KOPT-K1 (cell line): ENCODE measurements around the gene SEPTIN5.

Experiments used
- H3K27ac ChIP-seq: fragments of 200-600 bp; sonication (generic); 2 replicates; pipeline ENCODE4 v1.5.1; 2016; ENCODE audit warnings: antibody characterized with exemption, mild to moderate bottlenecking, low read depth, low read length; ENCODE audit not compliant: poor library complexity, severe bottlenecking
- H3K36me3 ChIP-seq: fragments of 200-600 bp; sonication (generic); 2 replicates; pipeline ENCODE4 v1.5.1; 2017; ENCODE audit warnings: antibody characterized with exemption, mild to moderate bottlenecking, low read length, moderate library complexity; ENCODE audit not compliant: insufficient read depth
- H3K9me3 ChIP-seq: fragments of 200-600 bp; sonication (generic); 2 replicates; pipeline ENCODE4 v1.5.1; 2017; ENCODE audit warnings: antibody characterized with exemption, low read length, mild to moderate bottlenecking; ENCODE audit not compliant: insufficient read depth, poor library complexity, severe bottlenecking

Gene SEPTIN5

GRCh38 chr22:19751497-19752245 is 37.4 kb downstream of the SEPTIN5 start:
- no peak overlapping the region for H3K27ac ChIP-seq
- no peaks in the 10 kb centered on the region for H3K36me3 ChIP-seq
- no peaks in the 10 kb centered on the region for H3K9me3 ChIP-seq

- no peaks in the 10 kb centered on the region for H3K9me3 ChIP-seq
- H3K27ac ChIP-seq = no peak overlapping the region
- no peaks in the 10 kb centered on the region for H3K36me3 ChIP-seq
These were observed 39.0 kb downstream of the SEPTIN5 start for GRCh38 chr22:19753090-19753842.

- Histone ChIP-seq H3K27ac (no peak overlapping the region), H3K9me3 (no peaks in the 10 kb centered on the region), H3K36me3 (no peaks in the 10 kb centered on the region)
These were observed 39.8 kb downstream of the SEPTIN5 start for GRCh38 chr22:19753996-19754700.

- H3K27ac ChIP-seq = no peak overlapping the region
- H3K9me3 ChIP-seq = no peaks in the 10 kb centered on the region
- no peaks in the 10 kb centered on the region for H3K36me3 ChIP-seq
These were observed 40.4 kb downstream of the SEPTIN5 start for GRCh38 chr22:19754701-19755144.

GRCh38 chr22:19755145-19755710 is 40.9 kb downstream of the SEPTIN5 start:
- Histone ChIP-seq H3K36me3 (no peaks in the 10 kb centered on the region), H3K9me3 (no peaks in the 10 kb centered on the region), H3K27ac (no peak overlapping the region)

GRCh38 chr22:19755722-19756287 is 41.5 kb downstream of the SEPTIN5 start:
- Histone ChIP-seq H3K27ac (no peak overlapping the region), H3K9me3 (no peaks in the 10 kb centered on the region), H3K36me3 (no peaks in the 10 kb centered on the region)

- H3K27ac ChIP-seq = no peak overlapping the region
- no peaks in the 10 kb centered on the region for H3K36me3 ChIP-seq
- H3K9me3 ChIP-seq = no peaks in the 10 kb centered on the region
These were observed 42.2 kb downstream of the SEPTIN5 start for GRCh38 chr22:19756288-19757128.

- Histone ChIP-seq H3K36me3 (no peaks in the 10 kb centered on the region), H3K27ac (no peak overlapping the region), H3K9me3 (no peaks in the 10 kb centered on the region)
These were observed 43.1 kb downstream of the SEPTIN5 start for GRCh38 chr22:19757140-19757984.

GRCh38 chr22:19757985-19758895 is 43.9 kb downstream of the SEPTIN5 start:
- no peak overlapping the region for H3K27ac ChIP-seq
- no peaks in the 10 kb centered on the region for H3K9me3 ChIP-seq
- no peaks in the 10 kb centered on the region for H3K36me3 ChIP-seq

- H3K9me3 ChIP-seq = no peaks in the 10 kb centered on the region
- no peak overlapping the region for H3K27ac ChIP-seq
- H3K36me3 ChIP-seq = no peaks in the 10 kb centered on the region
These were observed 44.7 kb downstream of the SEPTIN5 start for GRCh38 chr22:19758896-19759426.

GRCh38 chr22:19759427-19760057 is 45.2 kb downstream of the SEPTIN5 start:
- Histone ChIP-seq H3K36me3 (no peaks in the 10 kb centered on the region), H3K27ac (no peak overlapping the region), H3K9me3 (no peaks in the 10 kb centered on the region)
